ENCODE results near the gene P4HA3.

- TF ChIP-seq CTCF (IDR thresholded peaks at IDR 0.05): no peak
- TF ChIP-seq TEAD1 (CRISPR knock-in tag; IDR thresholded peaks at IDR 0.05): no peak
- TF ChIP-seq ZNF138 (CRISPR knock-in tag; conservative IDR thresholded peaks at IDR 0.05): no peak
- no peak for TF ChIP-seq ZNF423 (CRISPR knock-in tag; IDR thresholded peaks at IDR 0.05)
- TF ChIP-seq, protein P1, sequence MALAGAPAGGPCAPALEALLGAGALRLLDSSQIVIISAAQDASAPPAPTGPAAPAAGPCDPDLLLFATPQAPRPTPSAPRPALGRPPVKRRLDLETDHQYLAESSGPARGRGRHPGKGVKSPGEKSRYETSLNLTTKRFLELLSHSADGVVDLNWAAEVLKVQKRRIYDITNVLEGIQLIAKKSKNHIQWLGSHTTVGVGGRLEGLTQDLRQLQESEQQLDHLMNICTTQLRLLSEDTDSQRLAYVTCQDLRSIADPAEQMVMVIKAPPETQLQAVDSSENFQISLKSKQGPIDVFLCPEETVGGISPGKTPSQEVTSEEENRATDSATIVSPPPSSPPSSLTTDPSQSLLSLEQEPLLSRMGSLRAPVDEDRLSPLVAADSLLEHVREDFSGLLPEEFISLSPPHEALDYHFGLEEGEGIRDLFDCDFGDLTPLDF (CRISPR knock-in tag; IDR thresholded peaks at IDR 0.05): no peak
- TF ChIP-seq GABPB1 (CRISPR knock-in tag; IDR thresholded peaks at IDR 0.05): no peak
- TF ChIP-seq NFATC4 (CRISPR knock-in tag; IDR thresholded peaks at IDR 0.05): no peak
- no peak for TF ChIP-seq ATF3 (CRISPR knock-in tag; conservative IDR thresholded peaks at IDR 0.05)
- TF ChIP-seq, protein P2, sequence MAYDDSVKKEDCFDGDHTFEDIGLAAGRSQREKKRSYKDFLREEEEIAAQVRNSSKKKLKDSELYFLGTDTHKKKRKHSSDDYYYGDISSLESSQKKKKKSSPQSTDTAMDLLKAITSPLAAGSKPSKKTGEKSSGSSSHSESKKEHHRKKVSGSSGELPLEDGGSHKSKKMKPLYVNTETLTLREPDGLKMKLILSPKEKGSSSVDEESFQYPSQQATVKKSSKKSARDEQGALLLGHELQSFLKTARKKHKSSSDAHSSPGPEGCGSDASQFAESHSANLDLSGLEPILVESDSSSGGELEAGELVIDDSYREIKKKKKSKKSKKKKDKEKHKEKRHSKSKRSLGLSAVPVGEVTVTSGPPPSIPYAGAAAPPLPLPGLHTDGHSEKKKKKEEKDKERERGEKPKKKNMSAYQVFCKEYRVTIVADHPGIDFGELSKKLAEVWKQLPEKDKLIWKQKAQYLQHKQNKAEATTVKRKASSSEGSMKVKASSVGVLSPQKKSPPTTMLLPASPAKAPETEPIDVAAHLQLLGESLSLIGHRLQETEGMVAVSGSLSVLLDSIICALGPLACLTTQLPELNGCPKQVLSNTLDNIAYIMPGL (CRISPR knock-in tag; IDR thresholded peaks at IDR 0.05): no peak
- no peak for TF ChIP-seq ATF2 (CRISPR knock-in tag; IDR thresholded peaks at IDR 0.05; ENCODE audit: borderline replicate concordance, low read depth)
- no peak for TF ChIP-seq SP1 (CRISPR knock-in tag; conservative IDR thresholded peaks at IDR 0.05)
- no peak for TF ChIP-seq USF2 (CRISPR knock-in tag; IDR thresholded peaks at IDR 0.05)
- TF ChIP-seq, protein P3, sequence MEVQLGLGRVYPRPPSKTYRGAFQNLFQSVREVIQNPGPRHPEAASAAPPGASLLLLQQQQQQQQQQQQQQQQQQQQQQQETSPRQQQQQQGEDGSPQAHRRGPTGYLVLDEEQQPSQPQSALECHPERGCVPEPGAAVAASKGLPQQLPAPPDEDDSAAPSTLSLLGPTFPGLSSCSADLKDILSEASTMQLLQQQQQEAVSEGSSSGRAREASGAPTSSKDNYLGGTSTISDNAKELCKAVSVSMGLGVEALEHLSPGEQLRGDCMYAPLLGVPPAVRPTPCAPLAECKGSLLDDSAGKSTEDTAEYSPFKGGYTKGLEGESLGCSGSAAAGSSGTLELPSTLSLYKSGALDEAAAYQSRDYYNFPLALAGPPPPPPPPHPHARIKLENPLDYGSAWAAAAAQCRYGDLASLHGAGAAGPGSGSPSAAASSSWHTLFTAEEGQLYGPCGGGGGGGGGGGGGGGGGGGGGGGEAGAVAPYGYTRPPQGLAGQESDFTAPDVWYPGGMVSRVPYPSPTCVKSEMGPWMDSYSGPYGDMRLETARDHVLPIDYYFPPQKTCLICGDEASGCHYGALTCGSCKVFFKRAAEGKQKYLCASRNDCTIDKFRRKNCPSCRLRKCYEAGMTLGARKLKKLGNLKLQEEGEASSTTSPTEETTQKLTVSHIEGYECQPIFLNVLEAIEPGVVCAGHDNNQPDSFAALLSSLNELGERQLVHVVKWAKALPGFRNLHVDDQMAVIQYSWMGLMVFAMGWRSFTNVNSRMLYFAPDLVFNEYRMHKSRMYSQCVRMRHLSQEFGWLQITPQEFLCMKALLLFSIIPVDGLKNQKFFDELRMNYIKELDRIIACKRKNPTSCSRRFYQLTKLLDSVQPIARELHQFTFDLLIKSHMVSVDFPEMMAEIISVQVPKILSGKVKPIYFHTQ (CRISPR knock-in tag; IDR thresholded peaks at IDR 0.05): no peak
These were observed 73.9 kb downstream of the P4HA3 start for GRCh38 chr11:74237541-74237940.
